Keratinocyte (primary cell): Measurements from ENCODE around the gene KRT40. TPM values are rescaled to one million over a fixed set of nuclear protein-coding genes. Genes with fewer than 3 reads are reported as not detected.

ENCODE experiments used
- DNase-seq: peaks from one replicate; pipeline ENCODE4 v3.0.0-alpha.2; 2011; ENCODE audit warnings: low read depth, missing footprints, low spot score
- FAIRE-seq: peaks from 2 replicates; lab custom pipeline; 2011; peaks lifted over from hg19 to GRCh38; lab: Jason Lieb, UNC
- H2AFZ ChIP-seq: 2 replicates; pipeline ENCODE4 v1.6.0; 2012; ENCODE audit warnings: low read length, control low read depth, inconsistent platforms; ENCODE audit not compliant: control insufficient read depth
- H3K27ac ChIP-seq: 2 replicates; pipeline ENCODE4 v1.5.1; 2011; ENCODE audit warnings: low read length; ENCODE audit not compliant: control insufficient read depth, insufficient read depth
- H3K27me3 ChIP-seq: 3 replicates; pipeline ENCODE4 v1.6.0; 2011; ENCODE audit warnings: low read length; ENCODE audit not compliant: control insufficient read depth, insufficient read depth; ENCODE audit errors: extremely low read depth
- H3K36me3 ChIP-seq, 2 experiments: 2 replicates in 1 of 2; 3 replicates in 1 of 2; pipeline ENCODE4 v1.5.1; 2011; ENCODE audit warnings: low read length in 2 of 2, mild to moderate bottlenecking in 1 of 2; ENCODE audit not compliant: control insufficient read depth in 2 of 2, insufficient read depth in 2 of 2; ENCODE audit errors: extremely low read depth in 1 of 2
- H3K4me1 ChIP-seq: 3 replicates; pipeline ENCODE4 v1.5.1; 2011; ENCODE audit warnings: low read length; ENCODE audit not compliant: control insufficient read depth, insufficient read depth; ENCODE audit errors: extremely low read depth
- H3K4me2 ChIP-seq: 3 replicates; pipeline ENCODE4 v1.6.0; 2011; ENCODE audit warnings: low read depth, low read length; ENCODE audit not compliant: control insufficient read depth, insufficient read depth; ENCODE audit errors: extremely low read depth
- H3K4me3 ChIP-seq, 3 experiments: fragments of 200-600 bp in 1 of 3; sonication (generic) in 1 of 3; 2 replicates in 2 of 3; 3 replicates in 1 of 3; pipeline ENCODE4 v1.5.1; 2011 to 2016; ENCODE audit warnings: low read length in 3 of 3, mild to moderate bottlenecking in 3 of 3, control low read depth in 2 of 3, inconsistent platforms in 1 of 3, low read depth in 1 of 3, mixed read lengths in 1 of 3, mixed run types in 1 of 3, moderate library complexity in 1 of 3; ENCODE audit not compliant: control insufficient read depth in 2 of 3, insufficient read depth in 2 of 3; ENCODE audit errors: extremely low read depth in 1 of 3
- H3K79me2 ChIP-seq: 2 replicates; pipeline ENCODE4 v1.6.0; 2012; ENCODE audit warnings: low read length; ENCODE audit not compliant: control insufficient read depth, insufficient read depth
- H3K9ac ChIP-seq: 3 replicates; pipeline ENCODE4 v1.6.0; 2011; ENCODE audit warnings: low read length; ENCODE audit not compliant: control insufficient read depth, insufficient read depth; ENCODE audit errors: extremely low read depth
- H3K9me1 ChIP-seq: 3 replicates; pipeline ENCODE4 v1.6.0; 2011; ENCODE audit warnings: low read length; ENCODE audit not compliant: control insufficient read depth, insufficient read depth; ENCODE audit errors: extremely low read depth
- H3K9me3 ChIP-seq: 2 replicates; pipeline ENCODE4 v1.5.1; 2012; ENCODE audit warnings: low read depth, low read length; ENCODE audit not compliant: control insufficient read depth
- H4K20me1 ChIP-seq: 3 replicates; pipeline ENCODE4 v1.6.0; 2011; ENCODE audit warnings: low read length; ENCODE audit not compliant: control insufficient read depth, insufficient read depth; ENCODE audit errors: extremely low read depth
- EZH2 ChIP-seq: IDR thresholded peaks from one replicate; pipeline ENCODE4 v1.6.1; 2012; ENCODE audit warnings: inconsistent platforms, mild to moderate bottlenecking, low read length, moderate library complexity
- dilution Hi-C: fragments of 300-500 bp; cut with MboI; formaldehyde crosslinking; loops from one replicate; pipeline ENCODE4 v1.7.0; 2020; ENCODE audit warnings: low sequenced_read_pairs; ENCODE audit not compliant: extremely low pct_ligation_motif_present
- polyA plus RNA-seq, 5 experiments: library from polyadenylated mRNA; depleted of rRNA in 3 of 5; stranded (reverse) in 3 of 5; stranded (forward) in 1 of 5; unstranded in 1 of 5; fragments of >200 nt; gene quantifications; 1 replicate in 1 of 5; 2 replicates in 3 of 5; 3 replicates in 1 of 5; pipeline versions ENCODE4 v1.2.1 to v1.2.3, GENCODE V29; 2011 to 2012; ENCODE audit warnings: missing spikeins in 2 of 5, low read depth in 1 of 5, low replicate concordance in 1 of 5
- TF ChIP-seq, protein P1 (sequence below), 3 experiments: IDR thresholded peaks in 1 of 3; conservative IDR thresholded peaks in 1 of 3; optimal IDR thresholded peaks in 1 of 3; 2 replicates in 2 of 3; 3 replicates in 1 of 3; pipeline versions ENCODE3 to v1.5.1; 2011; ENCODE audit warnings: low read length in 3 of 3, mild to moderate bottlenecking in 3 of 3, moderate library complexity in 2 of 3, control low read depth in 1 of 3, inconsistent platforms in 1 of 3; ENCODE audit not compliant: insufficient read depth in 2 of 3; ENCODE audit errors: extremely low read depth in 1 of 3

Gene KRT40
- polyA plus RNA-seq, 1 donor (not counting 4 experiments of a cell fraction or from before 2014, with no cell fraction given), result 0.03 TPM

DNA sequence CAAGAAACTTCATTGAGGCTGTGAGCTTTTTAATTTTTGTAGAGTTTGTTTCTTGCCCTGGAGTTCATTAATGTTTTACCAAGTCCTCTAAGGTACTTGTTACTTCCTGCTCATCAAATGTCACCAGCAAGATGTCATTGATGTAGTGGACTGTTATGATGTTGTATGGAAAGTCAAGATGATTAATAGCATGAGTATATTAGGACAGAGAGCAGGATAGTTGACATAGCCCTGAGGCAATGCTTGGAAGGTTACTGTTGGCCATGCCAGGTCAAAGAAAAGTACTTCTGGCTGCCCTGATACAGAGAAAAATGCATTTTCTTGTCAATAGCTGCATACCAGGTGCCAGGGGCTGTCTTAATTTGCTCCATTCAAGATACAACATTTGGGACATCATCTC, 36.2 kb upstream of the KRT40 start:
- no peaks in the 10 kb centered on the region for H4K20me1 ChIP-seq
- H2AFZ ChIP-seq, result no peak overlapping the region
- no peak overlapping the region for H3K9ac ChIP-seq
- H3K4me1 ChIP-seq, result no peaks in the 10 kb centered on the region
- no peak overlapping the region for H3K27ac ChIP-seq
- dilution Hi-C loops, result no loop called here
- no peak for FAIRE-seq
- no peaks in the 10 kb centered on the region for H3K27me3 ChIP-seq
- no peaks in the 10 kb centered on the region for H3K9me1 ChIP-seq
- no peak overlapping the region for H3K4me3 ChIP-seq
- no peak overlapping the region for H3K4me2 ChIP-seq
- no peak for DNase-seq
- no peak for TF ChIP-seq EZH2
- TF ChIP-seq, protein P1, sequence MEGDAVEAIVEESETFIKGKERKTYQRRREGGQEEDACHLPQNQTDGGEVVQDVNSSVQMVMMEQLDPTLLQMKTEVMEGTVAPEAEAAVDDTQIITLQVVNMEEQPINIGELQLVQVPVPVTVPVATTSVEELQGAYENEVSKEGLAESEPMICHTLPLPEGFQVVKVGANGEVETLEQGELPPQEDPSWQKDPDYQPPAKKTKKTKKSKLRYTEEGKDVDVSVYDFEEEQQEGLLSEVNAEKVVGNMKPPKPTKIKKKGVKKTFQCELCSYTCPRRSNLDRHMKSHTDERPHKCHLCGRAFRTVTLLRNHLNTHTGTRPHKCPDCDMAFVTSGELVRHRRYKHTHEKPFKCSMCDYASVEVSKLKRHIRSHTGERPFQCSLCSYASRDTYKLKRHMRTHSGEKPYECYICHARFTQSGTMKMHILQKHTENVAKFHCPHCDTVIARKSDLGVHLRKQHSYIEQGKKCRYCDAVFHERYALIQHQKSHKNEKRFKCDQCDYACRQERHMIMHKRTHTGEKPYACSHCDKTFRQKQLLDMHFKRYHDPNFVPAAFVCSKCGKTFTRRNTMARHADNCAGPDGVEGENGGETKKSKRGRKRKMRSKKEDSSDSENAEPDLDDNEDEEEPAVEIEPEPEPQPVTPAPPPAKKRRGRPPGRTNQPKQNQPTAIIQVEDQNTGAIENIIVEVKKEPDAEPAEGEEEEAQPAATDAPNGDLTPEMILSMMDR (optimal IDR thresholded peaks at IDR 0.05 in 1 of 3, IDR thresholded peaks at IDR 0.05 in 1 of 3, conservative IDR thresholded peaks at IDR 0.05 in 1 of 3; ENCODE audit: extremely low read depth in 1 of 3, insufficient read depth in 2 of 3, low read length in 3 of 3), result no peak
- no peaks in the 10 kb centered on the region for H3K79me2 ChIP-seq
- no peaks in the 10 kb centered on the region for H3K36me3 ChIP-seq
- no peaks in the 10 kb centered on the region for H3K9me3 ChIP-seq

DNA sequence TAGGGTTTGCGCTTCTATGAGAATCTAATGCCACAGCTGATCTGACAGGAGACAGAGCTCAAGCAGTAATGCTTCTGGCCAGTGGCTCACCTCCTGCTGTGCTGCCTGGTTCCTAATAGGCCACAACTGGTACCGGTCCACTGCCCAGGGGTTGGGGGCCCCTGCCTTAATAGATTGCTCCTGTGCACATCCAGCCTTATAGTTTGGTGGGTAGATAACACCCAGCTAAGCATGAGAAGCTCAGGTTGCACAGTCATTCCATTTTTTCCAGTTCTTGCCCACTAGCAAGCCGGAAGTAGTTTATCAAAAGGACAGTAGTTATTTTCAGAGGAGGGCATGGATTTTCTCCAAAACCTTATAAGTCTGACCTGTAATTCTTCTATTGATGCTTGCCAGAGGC, 35.3 kb upstream of the KRT40 start:
- no peaks in the 10 kb centered on the region for H3K79me2 ChIP-seq
- no peak overlapping the region for H2AFZ ChIP-seq
- H3K27ac ChIP-seq, result no peak overlapping the region
- H4K20me1 ChIP-seq, result no peaks in the 10 kb centered on the region
- H3K4me2 ChIP-seq, result no peak overlapping the region
- no peaks in the 10 kb centered on the region for H3K36me3 ChIP-seq
- no peak for DNase-seq
- H3K4me3 ChIP-seq, result no peak overlapping the region
- no peaks in the 10 kb centered on the region for H3K9me1 ChIP-seq
- TF ChIP-seq EZH2, result no peak
- TF ChIP-seq, protein P1 (optimal IDR thresholded peaks at IDR 0.05 in 1 of 3, IDR thresholded peaks at IDR 0.05 in 1 of 3, conservative IDR thresholded peaks at IDR 0.05 in 1 of 3; ENCODE audit: extremely low read depth in 1 of 3, insufficient read depth in 2 of 3, low read length in 3 of 3), result no peak
- dilution Hi-C loops, result no loop called here
- H3K4me1 ChIP-seq, result no peaks in the 10 kb centered on the region
- no peaks in the 10 kb centered on the region for H3K9me3 ChIP-seq
- no peaks in the 10 kb centered on the region for H3K27me3 ChIP-seq
- H3K9ac ChIP-seq, result no peak overlapping the region
- FAIRE-seq, result no peak
